ENCODE measurements around the gene IFT25. TPM values are rescaled to one million over a fixed set of nuclear protein-coding genes. Genes with fewer than 3 reads are reported as not detected.
"Not testable (repeated sequence)": the region's sequence is repeated elsewhere in the genome, so short reads cannot be mapped to it uniquely, and the experiment has no call there.

The IFT25 gene
- total and polyA plus RNA-seq, 2 donors (not counting 3 experiments of a cell fraction or from before 2014, with no cell fraction given) = 13.0 to 34.0 TPM

DNA sequence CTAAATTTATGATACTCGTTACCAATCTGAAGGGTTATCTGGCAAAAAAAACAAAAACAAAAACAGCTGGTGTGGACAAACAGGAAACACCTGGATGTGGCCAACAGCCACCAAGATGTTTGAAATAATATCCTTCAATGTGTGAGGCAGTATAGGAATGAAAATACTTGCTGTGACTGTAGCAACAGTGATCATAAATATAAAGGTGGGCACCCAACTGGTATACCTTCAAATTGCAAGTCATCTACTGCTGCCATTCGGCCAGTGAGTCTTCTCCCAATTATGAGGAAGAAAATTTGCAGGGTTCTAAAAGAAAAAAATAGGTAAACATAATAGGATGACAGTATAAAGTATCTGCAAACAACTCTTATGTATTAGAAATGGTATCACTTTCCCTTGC, 56.8 kb downstream of the IFT25 start:
- Histone ChIP-seq H3K27me3 (ENCODE audit: control insufficient read depth in 2 of 2, insufficient read depth in 2 of 2, low read length in 2 of 2) (no peaks in the 10 kb centered on the region), H4K20me1 (replicated peaks; ENCODE audit: control insufficient read depth, extremely low read depth, insufficient read depth, low read length) (no peaks in the 10 kb centered on the region), H3K27ac (ENCODE audit: insufficient read depth, low read depth, low read length) (no peak overlapping the region), H2AFZ (ENCODE audit: low read depth, low read length) (no peak overlapping the region), H3K4me3 (replicated peaks in 1 of 3; ENCODE audit: insufficient read depth in 1 of 3, low read depth in 1 of 3, low read length in 3 of 3) (peak overlapping the region in 1 of 3 experiments; percentile 67), H3K79me2 (ENCODE audit: control insufficient read depth, insufficient read depth, low read length) (no peaks in the 10 kb centered on the region), H3K4me2 (ENCODE audit: insufficient read depth, low read length) (peak overlapping the region; percentile 36), H3K9me3 (replicated peaks; ENCODE audit: control insufficient read depth, insufficient read depth, low read length) (no peaks in the 10 kb centered on the region), H3K36me3 (ENCODE audit: control insufficient read depth in 2 of 2, extremely low read depth in 1 of 2, insufficient read depth in 2 of 2, low read length in 2 of 2) (no peaks in the 10 kb centered on the region), H3K9me1 (replicated peaks; ENCODE audit: control insufficient read depth, extremely low read depth, insufficient read depth, low read length) (no peaks in the 10 kb centered on the region), H3K4me1 (ENCODE audit: control insufficient read depth, extremely low read depth, insufficient read depth, low read length) (peaks cover 8% of the 10 kb centered on the region), H3K9ac (replicated peaks; ENCODE audit: extremely low read depth, insufficient read depth, low read length) (no peak overlapping the region)
- intact Hi-C loops (cut with micrococcal nuclease) = loop anchor here (1.0 to 2.0 kb wide), 2 partner anchors 50 to 57 kb away; partner anchors contain the start of genes IFT25 and NDC1
- dilution Hi-C loops (cut with MboI; ENCODE audit: extremely low pct_ligation_motif_present, low sequenced_read_pairs) = no loop called here
- peak; percentile 41 for DNase-seq (ENCODE audit: low read depth, low spot score)
- ChIA-PET CTCF (interaction anchor here (2.5 kb wide), 1 partner anchor 10 kb away, joined by 12 read pairs; no protein-coding TSS in a partner anchor), POLR2A (no interaction called here)
- TF ChIP-seq FOS (IDR thresholded peaks at IDR 0.05; ENCODE audit: borderline replicate concordance, insufficient read depth, low read length) (no peak), GATA2 (IDR thresholded peaks at IDR 0.05; ENCODE audit: insufficient read depth, insufficient read length, low read depth, low read length) (no peak), JUN (IDR thresholded peaks at IDR 0.05; ENCODE audit: borderline replicate concordance, insufficient read depth, insufficient read length, low read depth) (no peak), POLR2AphosphoS5 (IDR thresholded peaks at IDR 0.05; ENCODE audit: insufficient read depth, low read depth, low read length) (no peak), POLR2A (IDR thresholded peaks at IDR 0.05; ENCODE audit: low read depth, low read length) (no peak), MYC (IDR thresholded peaks at IDR 0.05; ENCODE audit: low read depth, low read length) (no peak)
- TF ChIP-seq, protein P1, sequence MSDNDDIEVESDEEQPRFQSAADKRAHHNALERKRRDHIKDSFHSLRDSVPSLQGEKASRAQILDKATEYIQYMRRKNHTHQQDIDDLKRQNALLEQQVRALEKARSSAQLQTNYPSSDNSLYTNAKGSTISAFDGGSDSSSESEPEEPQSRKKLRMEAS (IDR thresholded peaks at IDR 0.05; ENCODE audit: insufficient read depth, insufficient read length) = no peak
- TF ChIP-seq, protein P2, sequence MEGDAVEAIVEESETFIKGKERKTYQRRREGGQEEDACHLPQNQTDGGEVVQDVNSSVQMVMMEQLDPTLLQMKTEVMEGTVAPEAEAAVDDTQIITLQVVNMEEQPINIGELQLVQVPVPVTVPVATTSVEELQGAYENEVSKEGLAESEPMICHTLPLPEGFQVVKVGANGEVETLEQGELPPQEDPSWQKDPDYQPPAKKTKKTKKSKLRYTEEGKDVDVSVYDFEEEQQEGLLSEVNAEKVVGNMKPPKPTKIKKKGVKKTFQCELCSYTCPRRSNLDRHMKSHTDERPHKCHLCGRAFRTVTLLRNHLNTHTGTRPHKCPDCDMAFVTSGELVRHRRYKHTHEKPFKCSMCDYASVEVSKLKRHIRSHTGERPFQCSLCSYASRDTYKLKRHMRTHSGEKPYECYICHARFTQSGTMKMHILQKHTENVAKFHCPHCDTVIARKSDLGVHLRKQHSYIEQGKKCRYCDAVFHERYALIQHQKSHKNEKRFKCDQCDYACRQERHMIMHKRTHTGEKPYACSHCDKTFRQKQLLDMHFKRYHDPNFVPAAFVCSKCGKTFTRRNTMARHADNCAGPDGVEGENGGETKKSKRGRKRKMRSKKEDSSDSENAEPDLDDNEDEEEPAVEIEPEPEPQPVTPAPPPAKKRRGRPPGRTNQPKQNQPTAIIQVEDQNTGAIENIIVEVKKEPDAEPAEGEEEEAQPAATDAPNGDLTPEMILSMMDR (IDR thresholded peaks at IDR 0.05; ENCODE audit: extremely low read depth in 1 of 2, insufficient read depth in 1 of 2, low read depth in 1 of 2, low read length in 2 of 2) = no peak
- FAIRE-seq = no peak
- BruUV-seq (replicated peaks) = no TSS peak

DNA sequence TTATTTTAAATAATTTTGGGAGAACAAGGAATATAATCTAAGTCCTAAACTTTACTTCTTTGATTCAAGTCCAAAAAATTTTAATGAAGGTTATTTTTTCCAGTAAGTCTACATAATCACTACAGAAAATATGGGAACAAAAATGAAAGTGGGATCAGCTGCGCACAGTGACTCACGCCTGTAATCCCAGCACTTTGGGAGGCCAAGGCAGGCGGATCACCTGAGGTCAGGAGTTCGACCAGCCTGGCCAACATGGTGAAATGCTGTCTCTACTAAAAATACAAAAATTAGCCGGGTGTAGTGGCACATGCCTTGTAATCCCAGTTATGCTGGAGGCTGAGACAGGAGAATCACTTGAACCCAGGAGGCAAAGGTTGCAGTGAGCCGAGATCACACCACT, 61.9 kb downstream of the IFT25 start:
- FAIRE-seq; H4K20me1 ChIP-seq (replicated peaks; ENCODE audit: control insufficient read depth, extremely low read depth, insufficient read depth, low read length); POLR2A ChIA-PET; DNase-seq (ENCODE audit: low read depth, low spot score); H3K27me3 ChIP-seq (ENCODE audit: control insufficient read depth in 2 of 2, insufficient read depth in 2 of 2, low read length in 2 of 2); H3K4me1 ChIP-seq (ENCODE audit: control insufficient read depth, extremely low read depth, insufficient read depth, low read length); H3K9ac ChIP-seq (replicated peaks; ENCODE audit: extremely low read depth, insufficient read depth, low read length); BruUV-seq (replicated peaks); H3K4me3 ChIP-seq (replicated peaks in 1 of 3; ENCODE audit: insufficient read depth in 1 of 3, low read depth in 1 of 3, low read length in 3 of 3); H3K36me3 ChIP-seq (ENCODE audit: control insufficient read depth in 2 of 2, extremely low read depth in 1 of 2, insufficient read depth in 2 of 2, low read length in 2 of 2); intact Hi-C loops (cut with micrococcal nuclease); H3K79me2 ChIP-seq (ENCODE audit: control insufficient read depth, insufficient read depth, low read length); H3K27ac ChIP-seq (ENCODE audit: insufficient read depth, low read depth, low read length); H2AFZ ChIP-seq (ENCODE audit: low read depth, low read length); H3K4me2 ChIP-seq (ENCODE audit: insufficient read depth, low read length); dilution Hi-C loops (cut with MboI; ENCODE audit: extremely low pct_ligation_motif_present, low sequenced_read_pairs); H3K9me1 ChIP-seq (replicated peaks; ENCODE audit: control insufficient read depth, extremely low read depth, insufficient read depth, low read length); H3K9me3 ChIP-seq (replicated peaks; ENCODE audit: control insufficient read depth, insufficient read depth, low read length): not testable (repeated sequence)
- CTCF ChIA-PET = interaction anchor here (1.3 kb wide), 1 partner anchor 23 kb away, joined by 5 read pairs; no protein-coding TSS in a partner anchor

DNA sequence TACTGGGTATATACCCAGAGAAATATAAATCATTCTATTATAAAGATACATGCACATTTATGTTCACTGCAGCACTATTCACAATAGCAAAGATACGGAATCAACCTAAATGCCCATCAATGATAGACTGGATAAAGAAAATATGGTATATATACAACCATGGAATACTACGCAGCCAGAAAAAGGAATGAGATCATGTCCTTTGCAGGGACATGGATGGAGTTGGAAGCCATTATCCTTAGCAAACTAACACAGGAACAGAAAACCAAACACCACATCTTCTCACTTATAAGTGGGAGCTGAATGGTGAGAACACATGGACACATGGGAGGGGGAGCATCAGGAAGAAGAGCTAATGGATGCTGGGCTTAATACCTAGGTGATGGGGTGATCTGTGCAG, 63.6 kb downstream of the IFT25 start:
- POLR2A ChIA-PET; H3K9ac ChIP-seq (replicated peaks; ENCODE audit: extremely low read depth, insufficient read depth, low read length); H3K27me3 ChIP-seq (ENCODE audit: control insufficient read depth in 2 of 2, insufficient read depth in 2 of 2, low read length in 2 of 2); DNase-seq (ENCODE audit: low read depth, low spot score); H3K9me1 ChIP-seq (replicated peaks; ENCODE audit: control insufficient read depth, extremely low read depth, insufficient read depth, low read length); H3K4me3 ChIP-seq (replicated peaks in 1 of 3; ENCODE audit: insufficient read depth in 1 of 3, low read depth in 1 of 3, low read length in 3 of 3); FAIRE-seq; H3K9me3 ChIP-seq (replicated peaks; ENCODE audit: control insufficient read depth, insufficient read depth, low read length); dilution Hi-C loops (cut with MboI; ENCODE audit: extremely low pct_ligation_motif_present, low sequenced_read_pairs); H3K27ac ChIP-seq (ENCODE audit: insufficient read depth, low read depth, low read length); H3K36me3 ChIP-seq (ENCODE audit: control insufficient read depth in 2 of 2, extremely low read depth in 1 of 2, insufficient read depth in 2 of 2, low read length in 2 of 2); H2AFZ ChIP-seq (ENCODE audit: low read depth, low read length); H3K4me2 ChIP-seq (ENCODE audit: insufficient read depth, low read length); intact Hi-C loops (cut with micrococcal nuclease); H4K20me1 ChIP-seq (replicated peaks; ENCODE audit: control insufficient read depth, extremely low read depth, insufficient read depth, low read length); H3K79me2 ChIP-seq (ENCODE audit: control insufficient read depth, insufficient read depth, low read length); H3K4me1 ChIP-seq (ENCODE audit: control insufficient read depth, extremely low read depth, insufficient read depth, low read length); BruUV-seq (replicated peaks): not testable (repeated sequence)
- CTCF ChIA-PET = interaction anchor here (1.0 kb wide), 1 partner anchor 78 kb away, joined by 3 read pairs; no protein-coding TSS in a partner anchor

Data from endothelial cell of umbilical vein (primary cell).